Thyroid gland (tissue), 4 donors: ENCODE measurements around the gene UBQLN2.

Experiments
- CTCF ChIP-seq, 6 experiments: fragments of 200-600 bp in 3 of 6; fragments of 450-650 bp in 3 of 6; sonication (generic) in 3 of 6; IDR thresholded peaks; one replicate each; pipeline ENCODE4 v1.5.1; 2016 to 2019; ENCODE audit warnings: antibody characterized with exemption in 6 of 6, mild to moderate bottlenecking in 2 of 6, inconsistent platforms in 1 of 6, moderate library complexity in 1 of 6
- POLR2A ChIP-seq, 2 donors: fragments of 450-650 bp; IDR thresholded peaks; one replicate each; pipeline ENCODE4 v1.6.1; 2017; ENCODE audit warnings: antibody characterized with exemption in 2 of 2, mild to moderate bottlenecking in 2 of 2, moderate library complexity in 1 of 2

- no peak for TF ChIP-seq CTCF (IDR thresholded peaks at IDR 0.05)
- TF ChIP-seq POLR2A (IDR thresholded peaks at IDR 0.05), result no peak
Measured at GRCh38 chrX:56564921-56565840, 1.8 kb downstream of the UBQLN2 start.
